K562 treated with DMSO at 1 percent for 48 hours (cell line): Measurements from ENCODE around the gene LAMP1. TPM values are rescaled to one million over a fixed set of nuclear protein-coding genes. Genes with fewer than 3 reads are reported as not detected.

Source experiments
- total RNA-seq: library from RNA; unstranded; fragments of 300-600 nt; gene quantifications from 2 replicates; pipeline ENCODE4 v1.2.3, GENCODE V29; 2022; ENCODE audit warnings: low replicate concordance; ENCODE audit errors: extremely low read depth

Gene LAMP1
- not detected in 2 replicates for total RNA-seq

GRCh38 chr13:113296823-113297369 is at the start of gene LAMP1:
Gene LAMP1, plus strand, starts transcription at chr13:113297239. Its CDS starts 196 bp downstream, at chr13:113297435.

Other genes with a start within 250 kb of the LAMP1 start
- gene F7, start 191.4 kb upstream of the LAMP1 start, total RNA-seq: not detected in 2 replicates
- not detected in 2 replicates for gene F10, start 174.4 kb upstream of the LAMP1 start, total RNA-seq
- not detected in 2 replicates for gene PROZ, start 138.6 kb upstream of the LAMP1 start, total RNA-seq
- gene PCID2, start 88.6 kb upstream of the LAMP1 start, total RNA-seq: not detected in 2 replicates
- not detected in 2 replicates for gene CUL4A, start 87.6 kb upstream of the LAMP1 start, total RNA-seq
- not detected in 2 replicates for gene GRTP1, start 66.9 kb downstream of the LAMP1 start, total RNA-seq
- not detected in 2 replicates for gene ADPRHL1, start 156.2 kb downstream of the LAMP1 start, total RNA-seq
- not detected in 2 replicates for gene DCUN1D2, start 193.5 kb downstream of the LAMP1 start, total RNA-seq